ENCODE measurements around the gene UBAP2L. TPM values are rescaled to one million over a fixed set of nuclear protein-coding genes. Genes with fewer than 3 reads are reported as not detected.
A peak's percentile ranks its signal among the peaks of the same experiment; 100 is the strongest.

UBAP2L gene
- total and polyA plus RNA-seq, 9 of the 15 experiments (the other 6 are each of a cell fraction or from before 2014, with no cell fraction given), result 75.0 to 245 (median 119) TPM

DNA sequence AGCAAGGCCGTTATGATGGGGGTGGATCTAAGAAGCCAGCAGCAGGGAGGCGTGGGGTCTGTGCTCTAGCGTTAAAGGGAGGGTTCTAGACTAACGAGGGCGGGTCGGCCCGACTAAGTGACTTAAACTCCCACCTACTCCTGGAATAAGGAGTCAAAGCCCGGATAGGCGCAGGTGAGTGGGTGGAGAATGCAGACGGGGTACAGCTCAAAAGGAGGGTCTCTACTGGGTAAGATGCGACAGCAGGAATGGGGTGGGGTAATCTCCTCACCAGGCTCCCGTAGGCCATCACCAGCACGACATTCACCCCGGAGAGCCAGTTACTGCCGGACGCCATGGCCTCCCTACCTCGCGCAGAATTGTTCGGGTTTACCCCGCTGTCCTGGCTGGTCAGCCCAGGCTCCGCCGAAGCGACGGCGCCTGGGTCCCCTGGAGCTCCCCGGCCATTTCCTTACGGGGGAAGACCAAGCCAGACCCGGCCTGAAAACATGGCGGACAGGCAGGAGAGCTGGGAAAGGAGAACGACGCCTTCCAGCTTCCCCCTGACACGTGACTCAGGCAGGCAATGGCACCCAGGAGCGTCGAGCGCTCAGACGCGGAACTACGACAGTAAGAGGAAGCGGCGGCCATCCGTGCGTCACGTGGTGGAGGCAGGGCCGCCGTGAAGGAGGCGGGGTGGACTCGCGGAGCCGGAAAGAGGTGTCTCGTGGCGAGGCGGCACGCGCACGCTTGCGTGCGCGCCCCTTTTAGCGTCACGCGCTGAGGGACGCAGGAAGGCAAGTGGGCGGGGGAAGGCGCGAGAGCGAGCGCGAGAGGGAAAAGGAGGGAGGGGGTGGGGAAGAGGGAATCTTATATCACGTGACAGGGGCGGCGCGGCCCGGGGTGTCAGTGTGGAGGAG, at the start of gene UBAP2L (continued):
- TF ChIP-seq SAFB (IDR thresholded peaks at IDR 0.05; ENCODE audit: borderline replicate concordance, low read depth, low read length) (no peak), BRD4 (IDR thresholded peaks at IDR 0.05) (no peak), ELF1 (tag; IDR thresholded peaks at IDR 0.05) (peak; percentile 97), HMG20B (CRISPR knock-in tag; IDR thresholded peaks at IDR 0.05) (no peak), SP2 (IDR thresholded peaks at IDR 0.05; ENCODE audit: extremely low read depth, low read depth, low read length, poor library complexity, severe bottlenecking) (no peak), STAT5B (CRISPR knock-in tag; IDR thresholded peaks at IDR 0.05) (no peak), ZNF384 (IDR thresholded peaks at IDR 0.05; ENCODE audit: low read depth, low read length) (no peak), ZNF507 (tag; conservative IDR thresholded peaks at IDR 0.05) (no peak), HCFC1 (IDR thresholded peaks at IDR 0.05; ENCODE audit: low read depth, low read length) (peak; percentile 73), HNRNPUL1 (IDR thresholded peaks at IDR 0.05; ENCODE audit: low read length) (no peak), CCNT2 (IDR thresholded peaks at IDR 0.05; ENCODE audit: borderline replicate concordance, extremely low read depth, insufficient read length, low read depth, low read length) (peak; percentile 92), RBM39 (optimal IDR thresholded peaks at IDR 0.05; ENCODE audit: low read depth, low read length) (peak; percentile 55), NR3C1 (CRISPR knock-in tag; IDR thresholded peaks at IDR 0.05) (no peak), ZC3H11A (IDR thresholded peaks at IDR 0.05; ENCODE audit: low read depth, low read length) (no peak), ZNF764 (CRISPR knock-in tag; IDR thresholded peaks at IDR 0.05; ENCODE audit: low read depth) (no peak), BHLHE40 (IDR thresholded peaks at IDR 0.05; ENCODE audit: low read length) (peak; percentile 99), MCM5 (IDR thresholded peaks at IDR 0.05; ENCODE audit: low read depth) (no peak), DPF2 (IDR thresholded peaks at IDR 0.05) (peak; percentile 30; the same call in 1 of the 2 replicates), ZFPM2 (CRISPR knock-in tag; IDR thresholded peaks at IDR 0.05) (no peak), ZNF644 (tag; IDR thresholded peaks at IDR 0.05; ENCODE audit: low read depth) (peak; percentile 72; the same call in 1 of the 2 replicates), CC2D1A (IDR thresholded peaks at IDR 0.05) (peak; percentile 14; the same call in 1 of the 2 replicates)
- TF ChIP-seq, protein P1, sequence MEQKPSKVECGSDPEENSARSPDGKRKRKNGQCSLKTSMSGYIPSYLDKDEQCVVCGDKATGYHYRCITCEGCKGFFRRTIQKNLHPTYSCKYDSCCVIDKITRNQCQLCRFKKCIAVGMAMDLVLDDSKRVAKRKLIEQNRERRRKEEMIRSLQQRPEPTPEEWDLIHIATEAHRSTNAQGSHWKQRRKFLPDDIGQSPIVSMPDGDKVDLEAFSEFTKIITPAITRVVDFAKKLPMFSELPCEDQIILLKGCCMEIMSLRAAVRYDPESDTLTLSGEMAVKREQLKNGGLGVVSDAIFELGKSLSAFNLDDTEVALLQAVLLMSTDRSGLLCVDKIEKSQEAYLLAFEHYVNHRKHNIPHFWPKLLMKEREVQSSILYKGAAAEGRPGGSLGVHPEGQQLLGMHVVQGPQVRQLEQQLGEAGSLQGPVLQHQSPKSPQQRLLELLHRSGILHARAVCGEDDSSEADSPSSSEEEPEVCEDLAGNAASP (IDR thresholded peaks at IDR 0.05), result no peak
- TF ChIP-seq, protein P2, sequence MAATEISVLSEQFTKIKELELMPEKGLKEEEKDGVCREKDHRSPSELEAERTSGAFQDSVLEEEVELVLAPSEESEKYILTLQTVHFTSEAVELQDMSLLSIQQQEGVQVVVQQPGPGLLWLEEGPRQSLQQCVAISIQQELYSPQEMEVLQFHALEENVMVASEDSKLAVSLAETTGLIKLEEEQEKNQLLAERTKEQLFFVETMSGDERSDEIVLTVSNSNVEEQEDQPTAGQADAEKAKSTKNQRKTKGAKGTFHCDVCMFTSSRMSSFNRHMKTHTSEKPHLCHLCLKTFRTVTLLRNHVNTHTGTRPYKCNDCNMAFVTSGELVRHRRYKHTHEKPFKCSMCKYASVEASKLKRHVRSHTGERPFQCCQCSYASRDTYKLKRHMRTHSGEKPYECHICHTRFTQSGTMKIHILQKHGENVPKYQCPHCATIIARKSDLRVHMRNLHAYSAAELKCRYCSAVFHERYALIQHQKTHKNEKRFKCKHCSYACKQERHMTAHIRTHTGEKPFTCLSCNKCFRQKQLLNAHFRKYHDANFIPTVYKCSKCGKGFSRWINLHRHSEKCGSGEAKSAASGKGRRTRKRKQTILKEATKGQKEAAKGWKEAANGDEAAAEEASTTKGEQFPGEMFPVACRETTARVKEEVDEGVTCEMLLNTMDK (IDR thresholded peaks at IDR 0.05; ENCODE audit: borderline replicate concordance, insufficient read depth, low read depth, low read length, poor library complexity, severe bottlenecking), result no peak
- TF ChIP-seq, protein P3, sequence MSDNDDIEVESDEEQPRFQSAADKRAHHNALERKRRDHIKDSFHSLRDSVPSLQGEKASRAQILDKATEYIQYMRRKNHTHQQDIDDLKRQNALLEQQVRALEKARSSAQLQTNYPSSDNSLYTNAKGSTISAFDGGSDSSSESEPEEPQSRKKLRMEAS (CRISPR knock-in tag; IDR thresholded peaks at IDR 0.05), result peak; percentile 99
- TF ChIP-seq, protein P4, sequence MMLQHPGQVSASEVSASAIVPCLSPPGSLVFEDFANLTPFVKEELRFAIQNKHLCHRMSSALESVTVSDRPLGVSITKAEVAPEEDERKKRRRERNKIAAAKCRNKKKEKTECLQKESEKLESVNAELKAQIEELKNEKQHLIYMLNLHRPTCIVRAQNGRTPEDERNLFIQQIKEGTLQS (IDR thresholded peaks at IDR 0.05), result no peak; the same call in 1 of the 2 replicates
- TF ChIP-seq, protein P4 (CRISPR knock-in tag; conservative IDR thresholded peaks at IDR 0.05), result 0 out of 2 replicates have a peak, but pooled peaks have one; percentile 45
